ENCODE results near the gene CADM2. TPM values are rescaled to one million over a fixed set of nuclear protein-coding genes. Genes with fewer than 3 reads are reported as not detected.

CADM2 gene
- total RNA-seq, 1 experiment from 2014 or later: not detected

DNA sequence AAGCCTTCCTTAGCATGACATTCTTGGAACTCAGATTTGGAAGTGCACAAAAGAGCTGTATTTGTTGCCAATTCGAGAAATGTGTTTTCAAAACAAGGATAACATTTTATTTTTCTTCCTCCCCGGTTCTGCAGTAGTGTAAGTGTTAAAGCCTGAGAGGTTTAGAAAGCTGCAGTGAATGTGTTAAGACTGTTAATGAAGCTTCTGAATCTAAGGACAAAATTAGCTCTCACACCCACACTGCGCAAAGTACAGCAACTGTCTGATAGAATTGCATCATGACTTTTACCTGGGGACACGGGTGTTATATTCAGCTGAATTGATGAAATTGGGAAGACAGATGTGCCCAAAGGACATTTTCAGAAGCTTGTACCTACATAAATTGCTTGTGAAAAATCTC is 344.4 kb downstream of the CADM2 start:
- no peak for DNase-seq
- H3K9me3 ChIP-seq: no peaks in the 10 kb centered on the region
- no peaks in the 10 kb centered on the region for H3K27me3 ChIP-seq
- no peaks in the 10 kb centered on the region for H3K36me3 ChIP-seq
- no peak overlapping the region for H3K4me3 ChIP-seq

- no peak for DNase-seq
- Histone ChIP-seq H3K9me3 (no peaks in the 10 kb centered on the region), H3K36me3 (no peaks in the 10 kb centered on the region), H3K27me3 (no peaks in the 10 kb centered on the region), H3K4me3 (no peak overlapping the region)
Observed at GRCh38 chr3:85304360-85304964, 345.7 kb downstream of the CADM2 start.

- H3K27me3 ChIP-seq: no peaks in the 10 kb centered on the region
- no peak for DNase-seq
- no peaks in the 10 kb centered on the region for H3K36me3 ChIP-seq
- H3K9me3 ChIP-seq: no peaks in the 10 kb centered on the region
- no peak overlapping the region for H3K4me3 ChIP-seq
Observed at GRCh38 chr3:85312331-85312730, 353.5 kb downstream of the CADM2 start.

- Histone ChIP-seq H3K9me3 (no peaks in the 10 kb centered on the region), H3K4me3 (no peak overlapping the region), H3K36me3 (no peaks in the 10 kb centered on the region), H3K27me3 (no peaks in the 10 kb centered on the region)
- no peak for DNase-seq
Observed at GRCh38 chr3:85313380-85313779, 354.6 kb downstream of the CADM2 start.

- Histone ChIP-seq H3K27me3 (no peaks in the 10 kb centered on the region), H3K9me3 (no peaks in the 10 kb centered on the region), H3K36me3 (no peaks in the 10 kb centered on the region), H3K4me3 (no peak overlapping the region)
- no peak for DNase-seq
Observed at GRCh38 chr3:85316252-85316651, 357.5 kb downstream of the CADM2 start.

GRCh38 chr3:85321892-85322291 is 363.1 kb downstream of the CADM2 start:
- no peaks in the 10 kb centered on the region for H3K36me3 ChIP-seq
- H3K4me3 ChIP-seq: no peak overlapping the region
- no peaks in the 10 kb centered on the region for H3K9me3 ChIP-seq
- no peak for DNase-seq
- H3K27me3 ChIP-seq: no peaks in the 10 kb centered on the region

DNA sequence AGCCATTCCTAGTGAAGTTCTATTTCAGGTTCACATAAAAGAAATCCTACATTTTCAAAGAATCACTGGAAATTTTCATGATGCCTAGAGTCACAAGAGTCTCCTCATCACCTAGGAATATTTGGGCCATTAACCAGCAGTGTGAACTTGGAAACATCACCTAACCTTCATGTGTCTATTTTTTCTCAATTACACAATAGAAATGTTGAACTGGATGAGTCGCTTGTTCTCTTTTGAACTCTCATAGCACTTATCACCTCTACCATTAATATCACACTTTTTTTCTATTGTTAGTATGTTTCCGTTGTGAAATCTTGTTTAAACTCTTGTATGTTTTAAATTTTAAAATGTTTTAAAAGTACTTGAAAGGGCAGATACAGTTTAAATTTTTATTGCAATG is 371.3 kb downstream of the CADM2 start:
- H3K27me3 ChIP-seq: no peaks in the 10 kb centered on the region
- no peaks in the 10 kb centered on the region for H3K9me3 ChIP-seq
- no peaks in the 10 kb centered on the region for H3K36me3 ChIP-seq
- no peak for DNase-seq
- H3K4me3 ChIP-seq: no peak overlapping the region

DNA sequence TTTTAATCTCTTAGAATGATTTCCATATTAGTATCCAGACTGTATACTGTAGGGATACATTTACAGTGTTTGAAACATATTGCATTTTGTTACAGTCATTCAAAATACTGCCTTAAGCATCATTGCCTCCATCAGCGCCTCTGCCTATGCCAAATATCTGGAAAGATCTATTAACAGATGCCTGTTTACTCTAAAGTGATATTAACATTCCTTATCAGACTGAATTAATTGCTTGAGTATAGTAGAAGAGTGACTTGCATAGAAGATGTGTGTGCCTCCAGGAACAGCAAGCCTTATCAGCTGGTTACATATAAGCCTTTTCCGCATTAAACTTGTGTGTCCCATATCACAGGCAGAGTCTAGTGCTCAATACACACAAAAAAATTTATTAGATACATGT is 379.1 kb downstream of the CADM2 start:
- Histone ChIP-seq H3K9me3 (no peaks in the 10 kb centered on the region), H3K36me3 (no peaks in the 10 kb centered on the region), H3K27me3 (no peaks in the 10 kb centered on the region), H3K4me3 (no peak overlapping the region)
- no peak for DNase-seq

DNA sequence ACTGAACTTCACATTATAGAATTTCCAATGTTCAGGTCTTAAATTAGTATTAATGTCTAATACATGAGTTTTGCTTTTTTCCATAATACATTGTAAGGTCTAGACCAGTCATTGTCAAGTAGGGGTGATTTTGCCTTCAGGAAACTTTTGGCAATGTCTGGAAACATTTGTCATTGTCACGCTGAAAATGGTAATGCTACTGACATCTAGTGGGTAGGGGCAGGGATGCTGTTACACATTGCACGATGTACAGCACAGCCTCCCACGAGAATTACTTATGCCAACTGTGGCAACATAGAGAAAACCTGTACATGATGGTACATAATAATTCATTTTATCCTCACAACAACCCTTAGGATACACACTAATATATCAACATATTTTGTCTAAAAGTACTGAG is 384.1 kb downstream of the CADM2 start:
- Histone ChIP-seq H3K9me3 (no peaks in the 10 kb centered on the region), H3K4me3 (no peak overlapping the region), H3K27me3 (no peaks in the 10 kb centered on the region), H3K36me3 (no peaks in the 10 kb centered on the region)
- no peak for DNase-seq

DNA sequence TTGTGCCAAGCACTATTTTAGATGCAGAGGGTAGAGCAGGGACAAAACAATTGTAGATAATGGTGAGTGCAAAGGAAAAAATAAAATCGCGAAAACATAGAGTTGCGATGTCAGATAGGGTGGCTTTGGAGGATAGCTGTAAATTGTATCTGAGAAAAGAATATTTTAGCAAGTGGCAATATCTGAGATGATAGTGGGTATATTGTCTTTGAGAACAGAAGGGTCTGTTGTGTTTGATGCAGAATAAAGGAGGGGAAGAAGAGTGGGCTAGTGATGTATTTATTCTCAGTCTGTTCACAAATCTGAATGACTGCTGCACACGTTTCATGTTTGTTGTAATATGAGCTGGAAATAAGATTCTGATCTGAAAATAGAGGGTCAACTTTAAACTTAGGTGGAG is 396.8 kb downstream of the CADM2 start:
- no peak for DNase-seq
- Histone ChIP-seq H3K9me3 (no peaks in the 10 kb centered on the region), H3K27me3 (no peaks in the 10 kb centered on the region), H3K4me3 (no peak overlapping the region), H3K36me3 (no peaks in the 10 kb centered on the region)

GRCh38 chr3:85360742-85361387 is 402.1 kb downstream of the CADM2 start:
- Histone ChIP-seq H3K9me3 (no peaks in the 10 kb centered on the region), H3K27me3 (no peaks in the 10 kb centered on the region), H3K36me3 (no peaks in the 10 kb centered on the region), H3K4me3 (no peak overlapping the region)
- DNase-seq: peak; percentile 8

GRCh38 chr3:85364296-85364909 is 405.6 kb downstream of the CADM2 start:
- Histone ChIP-seq H3K36me3 (no peaks in the 10 kb centered on the region), H3K27me3 (no peaks in the 10 kb centered on the region), H3K4me3 (no peak overlapping the region), H3K9me3 (no peaks in the 10 kb centered on the region)
- DNase-seq: no peak

GRCh38 chr3:85370341-85370740 is 411.6 kb downstream of the CADM2 start:
- no peak for DNase-seq

DNA sequence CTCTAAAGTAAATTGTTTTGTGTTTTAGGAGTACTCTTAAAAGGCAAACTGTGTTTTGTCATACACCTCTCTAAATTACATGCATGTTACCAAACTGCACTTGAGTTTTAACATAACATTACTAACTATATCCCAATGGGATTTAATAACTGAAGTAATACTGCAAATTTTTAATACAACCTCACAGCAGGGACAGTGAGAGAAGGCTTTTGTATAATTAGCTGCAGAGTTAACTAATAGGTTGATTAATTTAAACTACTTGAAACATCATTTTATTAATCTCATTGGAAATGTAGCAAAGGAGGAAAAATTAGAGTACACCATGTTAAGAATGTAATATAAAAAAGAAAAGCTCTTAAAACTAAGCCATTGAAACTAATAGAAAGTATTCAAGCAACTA is 417.3 kb downstream of the CADM2 start:
- Histone ChIP-seq H3K4me3 (no peak overlapping the region), H3K9me3 (no peaks in the 10 kb centered on the region), H3K27me3 (no peaks in the 10 kb centered on the region), H3K36me3 (no peaks in the 10 kb centered on the region)
- DNase-seq: no peak

More at GRCh38 chr3:85370341-85370740, 411.6 kb downstream of the CADM2 start:
- Histone ChIP-seq H3K27me3 (no peaks in the 10 kb centered on the region), H3K4me3 (no peak overlapping the region), H3K36me3 (no peaks in the 10 kb centered on the region), H3K9me3 (no peaks in the 10 kb centered on the region)

DNA sequence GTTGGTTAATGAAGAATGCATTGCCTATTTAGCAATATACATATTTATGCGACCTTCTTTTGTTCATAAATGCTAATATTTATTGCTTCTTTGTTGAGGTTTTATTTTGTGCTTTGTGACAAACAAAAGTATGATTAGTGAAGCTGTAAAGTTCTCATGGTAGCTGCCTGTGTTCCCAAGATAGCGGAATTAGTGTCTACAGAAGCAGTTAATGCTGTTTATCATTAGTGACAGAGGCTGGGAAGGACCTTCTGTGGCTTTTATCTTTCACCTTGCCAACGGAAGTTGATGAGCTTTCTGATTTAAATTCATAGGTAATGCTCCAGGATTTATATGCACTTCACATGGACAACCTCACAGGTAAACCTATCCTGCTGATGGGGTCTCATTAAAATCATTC is 418.3 kb downstream of the CADM2 start:
- no peak overlapping the region for H3K4me3 ChIP-seq
- DNase-seq: no peak
- no peaks in the 10 kb centered on the region for H3K36me3 ChIP-seq
- H3K9me3 ChIP-seq: no peaks in the 10 kb centered on the region
- H3K27me3 ChIP-seq: no peaks in the 10 kb centered on the region

DNA sequence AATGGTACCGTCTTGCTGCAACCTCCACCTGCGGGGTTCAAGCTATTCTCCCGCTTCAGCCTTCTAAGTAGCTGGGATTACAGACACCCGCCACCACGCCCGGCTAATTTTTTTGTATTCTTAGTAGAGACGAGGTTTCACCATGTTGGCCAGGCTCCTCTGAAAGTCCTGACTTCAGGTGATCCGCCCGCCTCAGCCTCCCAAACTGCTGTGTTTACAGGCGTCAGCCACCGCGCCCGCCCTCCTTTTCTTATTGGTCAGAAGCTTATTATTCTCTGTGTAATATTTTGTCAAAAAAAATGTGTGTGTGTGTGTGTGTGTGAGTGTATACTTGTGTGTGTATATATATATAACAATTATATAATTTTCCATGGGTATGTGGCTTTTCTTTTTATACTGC is 425.6 kb downstream of the CADM2 start:
- H3K9me3 ChIP-seq: no peaks in the 10 kb centered on the region
- no peak for DNase-seq
- no peak overlapping the region for H3K4me3 ChIP-seq
- no peaks in the 10 kb centered on the region for H3K36me3 ChIP-seq
- H3K27me3 ChIP-seq: no peaks in the 10 kb centered on the region

DNA sequence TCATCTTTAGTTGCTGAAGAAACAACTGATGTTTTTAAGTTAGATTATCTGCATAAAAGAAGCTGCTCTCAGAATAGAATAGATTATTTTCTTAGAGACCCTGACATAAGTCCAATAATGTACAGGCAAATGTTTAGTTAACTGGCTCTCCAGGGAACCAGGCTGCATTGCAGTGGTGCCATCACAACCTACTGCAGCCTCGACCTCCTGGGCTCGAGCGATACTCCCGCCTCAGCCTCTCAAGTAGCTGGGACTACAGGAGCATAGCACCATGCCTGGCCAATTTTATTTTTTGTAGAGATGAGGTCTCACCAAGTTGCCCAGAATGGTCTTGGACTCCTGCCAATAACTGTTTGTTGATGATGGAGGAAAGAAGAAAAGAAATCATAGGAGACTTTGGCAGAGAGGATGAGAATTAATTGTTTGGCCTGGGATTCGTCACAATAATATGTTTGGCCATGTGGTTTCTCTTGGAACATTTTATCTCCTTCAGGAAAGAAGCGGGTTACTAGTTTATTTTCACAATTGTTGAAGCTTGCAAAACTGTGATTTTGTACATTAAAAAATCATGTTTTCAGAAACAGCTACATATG is 429.2 kb downstream of the CADM2 start:
- Histone ChIP-seq H3K4me3 (no peak overlapping the region), H3K27me3 (no peaks in the 10 kb centered on the region), H3K9me3 (no peaks in the 10 kb centered on the region), H3K36me3 (no peaks in the 10 kb centered on the region)
- DNase-seq: no peak

- DNase-seq: no peak
- Histone ChIP-seq H3K36me3 (no peaks in the 10 kb centered on the region), H3K27me3 (no peaks in the 10 kb centered on the region), H3K9me3 (no peaks in the 10 kb centered on the region), H3K4me3 (no peak overlapping the region)
Observed at GRCh38 chr3:85394424-85394823, 435.6 kb downstream of the CADM2 start.
